Measurements from ENCODE around the gene LRMDA.
"Not testable (repeated sequence)": the region's sequence is repeated elsewhere in the genome, so short reads cannot be mapped to it uniquely, and the experiment has no call there.

The LRMDA gene

DNA sequence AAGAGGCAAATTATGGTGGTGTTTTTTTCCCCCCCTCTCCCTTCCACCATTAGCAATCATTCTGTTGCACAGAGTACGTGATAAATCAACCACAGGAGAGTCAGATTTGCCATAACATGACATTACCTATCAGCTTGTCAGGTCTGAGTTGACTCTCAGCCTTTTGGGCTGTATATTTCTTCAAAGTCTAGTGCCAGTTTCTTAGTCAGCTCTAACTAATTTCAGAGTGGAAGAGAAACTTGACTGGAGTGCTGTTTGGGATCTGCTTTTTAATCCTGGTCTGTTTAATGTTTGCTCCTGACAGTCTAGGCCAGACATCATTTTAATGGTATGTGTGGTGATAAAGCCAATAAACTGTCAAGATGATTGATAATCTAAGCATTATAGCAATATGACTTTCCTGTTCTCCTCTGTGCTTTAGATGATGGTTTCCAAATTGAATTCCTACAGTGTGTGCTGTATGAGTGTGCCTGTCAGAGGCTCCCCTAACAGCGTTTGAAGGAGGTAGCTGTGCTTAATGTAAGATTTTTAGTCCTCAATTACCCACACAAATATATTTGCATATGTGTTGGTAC, 76.9 kb downstream of the LRMDA start:
- DNase-seq (ENCODE audit: low spot score): peak; percentile 70

DNA sequence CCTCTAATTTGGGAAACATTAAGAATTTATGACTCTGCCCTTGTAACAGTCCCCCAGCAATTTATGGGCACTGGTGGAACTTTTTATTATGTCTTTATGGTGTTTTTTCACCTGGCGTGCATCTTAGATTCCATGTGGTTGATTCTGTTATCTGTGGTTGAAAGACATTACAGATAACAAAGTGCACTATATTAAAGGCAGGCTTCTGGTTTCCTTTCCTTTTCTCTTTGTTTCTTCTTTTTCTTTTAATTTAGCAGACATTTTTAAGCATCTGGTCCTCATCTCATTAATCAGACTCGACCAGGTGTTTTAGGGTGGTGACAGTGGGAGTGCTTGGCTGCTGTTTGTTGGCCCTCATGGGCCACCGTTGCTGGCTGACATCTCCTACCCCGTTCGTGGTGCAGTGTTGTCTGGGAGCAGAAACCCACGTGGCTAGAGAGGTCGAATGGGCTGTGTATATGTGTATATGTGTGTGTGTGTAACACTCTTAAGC, 77.4 kb downstream of the LRMDA start:
- DNase-seq (ENCODE audit: low spot score): no peak

DNA sequence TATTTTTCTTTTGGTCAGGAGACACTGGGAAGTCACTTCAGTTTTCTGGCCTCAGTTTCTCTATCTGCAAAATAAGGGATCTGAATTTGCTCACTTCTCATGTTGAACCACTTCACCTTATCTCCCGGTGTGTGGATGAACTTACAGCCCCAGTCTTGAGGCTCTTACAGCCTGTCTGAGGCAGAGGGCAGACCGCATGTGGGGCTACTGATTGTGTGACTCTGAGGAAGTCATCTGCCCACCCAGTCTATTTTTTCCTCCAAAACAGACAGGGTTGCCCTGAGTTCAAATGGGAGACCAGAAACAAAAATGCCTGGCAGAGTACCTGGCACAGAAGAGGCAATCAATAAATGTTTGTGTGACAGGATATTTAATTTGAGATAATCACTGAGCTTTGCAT, 78.3 kb downstream of the LRMDA start:
- DNase-seq (ENCODE audit: low spot score): no peak

DNA sequence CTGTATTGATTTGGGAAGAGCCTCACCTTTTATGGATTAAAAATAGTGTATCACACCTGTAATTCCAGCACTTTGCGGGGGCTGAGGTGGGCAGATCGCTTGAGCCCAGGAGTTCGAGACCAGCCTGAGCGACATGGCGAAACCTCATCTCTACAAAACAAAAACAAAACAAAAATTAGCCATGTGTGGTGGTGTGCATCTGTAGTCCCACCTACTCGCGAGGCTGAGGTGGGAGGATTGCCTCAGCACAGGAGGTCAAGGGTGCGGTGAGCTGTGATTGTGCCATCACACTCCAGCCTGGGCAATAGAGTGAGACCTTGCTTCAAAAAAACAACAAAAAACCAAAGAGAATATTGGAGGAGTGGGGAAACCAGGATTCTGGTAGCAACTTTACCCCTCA, 79.6 kb downstream of the LRMDA start:
- no peak for DNase-seq (ENCODE audit: low spot score)

DNA sequence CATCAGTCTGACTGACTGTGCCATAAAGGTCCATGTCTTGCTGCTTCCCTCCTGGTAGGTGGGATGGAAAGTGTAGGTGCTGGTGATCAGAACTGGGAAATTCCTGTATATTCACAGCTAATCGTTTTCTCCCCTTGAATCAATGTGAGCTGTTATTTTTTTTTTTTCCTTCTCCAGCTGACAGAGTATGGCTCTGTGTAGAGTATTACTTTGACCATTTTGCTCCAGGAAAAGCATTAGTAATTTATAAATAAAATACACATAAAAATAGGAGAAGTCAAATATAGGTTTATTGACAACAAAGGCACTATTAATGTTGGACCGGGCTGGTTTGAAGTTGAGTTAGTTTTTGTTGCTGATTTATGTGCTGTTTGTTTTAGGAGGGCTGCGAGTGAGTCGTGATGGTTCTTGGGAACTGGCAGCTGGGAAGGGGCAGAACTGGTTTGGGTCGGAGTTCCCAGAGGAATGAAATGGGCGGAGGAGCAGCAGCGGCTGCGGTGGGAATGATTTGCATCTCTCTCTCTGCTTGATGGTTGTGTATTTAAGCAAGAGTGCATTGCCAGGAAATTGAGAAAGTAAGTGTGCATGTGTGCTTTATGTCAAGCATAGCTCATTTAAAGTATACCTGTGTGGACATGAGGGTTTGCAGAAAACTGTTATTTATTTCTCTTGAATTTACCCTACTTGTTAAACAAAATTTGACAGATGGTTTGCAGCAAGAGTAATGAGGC, 80.9 kb downstream of the LRMDA start:
- no peak for DNase-seq (ENCODE audit: low spot score)

DNA sequence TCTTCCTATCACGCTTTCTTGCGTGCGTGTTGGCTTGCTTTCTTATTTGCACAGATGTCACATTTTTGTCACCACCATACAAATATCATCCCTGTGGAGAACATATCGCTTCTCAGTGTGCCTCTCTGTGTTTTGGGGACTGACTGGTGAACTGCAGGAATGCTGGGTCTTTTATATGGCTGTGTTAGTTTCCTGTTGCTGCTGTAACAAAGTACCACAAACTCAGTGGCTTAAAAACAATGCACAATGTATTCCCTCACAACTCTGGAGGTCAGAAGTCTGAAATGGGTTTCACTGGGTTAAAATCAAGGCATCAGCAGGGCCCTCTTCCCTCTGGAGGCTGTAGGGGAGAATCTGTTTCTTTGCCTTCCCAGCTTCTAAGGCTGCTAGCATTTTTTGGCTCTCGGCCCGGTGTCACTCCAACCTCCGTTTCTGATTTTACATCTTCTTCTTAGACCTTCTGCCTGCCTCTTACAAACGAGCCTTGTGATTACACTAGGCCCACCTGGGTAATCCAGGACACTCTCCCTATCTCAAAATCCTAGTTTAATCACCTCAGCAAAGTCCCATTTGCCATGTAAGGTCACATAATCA, 82.0 kb downstream of the LRMDA start:
- no peak for DNase-seq (ENCODE audit: low spot score)

DNA sequence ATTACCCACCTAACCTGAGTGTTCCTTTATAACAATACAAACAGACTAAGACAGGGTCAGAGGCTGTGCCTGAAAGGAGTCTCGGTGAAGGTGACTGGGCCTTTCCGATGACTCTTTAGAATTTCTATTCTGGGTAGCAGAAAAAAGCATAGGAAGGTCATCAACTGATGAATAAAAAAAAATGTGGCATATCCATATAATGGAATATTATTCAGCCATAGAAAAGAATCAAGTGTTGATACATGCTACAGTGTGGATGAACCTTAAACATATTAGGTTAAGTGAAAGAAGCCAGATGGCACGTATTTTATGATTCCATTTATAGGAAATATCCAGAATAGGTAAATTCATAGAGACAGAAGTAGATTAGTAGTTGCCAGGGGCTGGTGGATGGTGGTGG, 83.4 kb downstream of the LRMDA start:
- DNase-seq (ENCODE audit: low spot score): no peak

DNA sequence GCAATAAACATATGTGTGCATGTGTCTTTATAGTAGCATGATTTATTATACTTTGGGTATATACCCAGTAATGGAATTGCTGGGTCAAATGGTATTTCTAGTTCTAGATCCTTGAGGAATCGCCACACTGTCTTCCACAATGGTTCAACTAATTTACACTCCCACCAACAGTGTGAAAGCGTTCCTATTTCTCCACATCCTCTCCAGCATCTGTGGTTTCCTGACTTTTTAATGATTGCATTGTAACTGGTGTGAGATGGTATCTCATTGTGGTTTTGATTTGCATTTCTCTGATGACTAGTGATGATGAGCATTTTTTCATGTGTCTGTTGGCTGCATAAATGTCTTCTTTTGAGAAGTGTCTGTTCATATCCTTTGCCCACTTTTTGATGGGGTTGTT, 84.7 kb downstream of the LRMDA start:
- not testable (repeated sequence) for DNase-seq (ENCODE audit: low spot score)

DNA sequence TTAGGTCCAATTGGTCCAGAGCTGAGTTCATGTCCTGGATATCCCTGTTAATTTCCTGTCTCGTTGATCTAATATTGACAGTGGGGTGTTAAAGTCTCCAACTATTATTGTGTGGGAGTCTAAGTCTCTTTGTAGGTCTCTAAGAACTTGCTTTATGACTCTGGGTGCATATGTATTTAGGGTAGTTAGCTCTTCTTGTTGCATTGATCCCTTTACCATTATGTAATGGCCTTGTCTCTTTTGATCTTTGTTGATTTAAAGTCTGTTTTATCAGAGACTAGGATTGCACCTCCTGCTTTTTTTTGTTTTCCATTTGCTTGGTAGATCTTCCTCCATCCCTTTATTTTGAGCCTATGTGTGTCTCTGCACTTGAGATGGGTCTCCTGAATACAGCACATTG, 87.8 kb downstream of the LRMDA start:
- not testable (repeated sequence) for DNase-seq (ENCODE audit: low spot score)

DNA sequence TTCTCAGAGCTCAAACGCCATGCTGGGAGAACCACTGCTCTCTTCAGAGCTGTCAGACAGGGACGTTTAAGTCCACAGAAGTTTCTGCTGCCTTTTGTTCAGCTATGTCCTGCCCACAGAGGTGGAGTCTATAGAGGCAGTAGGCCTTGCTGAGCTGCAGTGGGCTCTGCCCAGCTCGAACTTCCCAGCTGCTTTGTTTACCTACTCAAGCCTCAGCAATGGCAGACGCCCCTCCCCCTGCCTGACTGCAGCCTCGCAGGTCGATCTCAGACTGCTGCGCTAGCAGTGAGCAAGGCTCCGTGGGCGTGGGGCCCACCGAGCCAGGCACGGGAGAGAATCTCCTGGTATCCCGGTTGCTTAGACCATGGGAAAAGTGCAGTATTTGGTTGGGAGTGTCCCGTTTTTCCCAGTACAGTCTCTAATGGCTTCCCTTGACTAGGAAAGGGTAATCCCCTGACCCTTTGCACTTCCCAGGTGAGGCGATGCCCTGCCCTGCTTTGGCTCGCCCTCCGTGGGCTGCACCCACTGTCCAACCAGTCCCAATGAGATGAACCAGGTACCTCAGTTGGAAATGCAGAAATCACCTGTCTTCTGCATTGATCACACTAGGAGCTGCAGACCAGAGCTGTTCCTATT, 89.9 kb downstream of the LRMDA start:
- not testable (repeated sequence) for DNase-seq (ENCODE audit: low spot score)

DNA sequence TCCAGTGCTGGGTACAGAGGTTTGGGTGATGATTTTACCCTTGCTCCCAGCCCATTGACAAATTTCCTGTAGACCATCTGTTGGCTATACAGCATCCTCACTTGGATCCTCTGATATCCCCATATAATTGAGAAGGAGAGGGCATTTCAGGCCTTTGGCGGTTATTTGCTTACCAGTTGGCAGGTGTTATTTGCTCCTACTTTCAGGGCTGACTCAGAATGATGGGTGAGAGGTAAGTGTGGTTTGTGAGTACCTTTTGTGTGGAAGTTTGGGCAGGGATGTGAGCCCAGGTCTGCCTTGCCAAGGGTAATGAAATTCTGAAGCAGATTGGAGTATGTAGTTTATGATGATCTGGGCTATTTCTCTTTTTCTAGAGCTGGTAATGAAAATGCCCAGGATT, 93.6 kb downstream of the LRMDA start:
- DNase-seq (ENCODE audit: low spot score): no peak

DNA sequence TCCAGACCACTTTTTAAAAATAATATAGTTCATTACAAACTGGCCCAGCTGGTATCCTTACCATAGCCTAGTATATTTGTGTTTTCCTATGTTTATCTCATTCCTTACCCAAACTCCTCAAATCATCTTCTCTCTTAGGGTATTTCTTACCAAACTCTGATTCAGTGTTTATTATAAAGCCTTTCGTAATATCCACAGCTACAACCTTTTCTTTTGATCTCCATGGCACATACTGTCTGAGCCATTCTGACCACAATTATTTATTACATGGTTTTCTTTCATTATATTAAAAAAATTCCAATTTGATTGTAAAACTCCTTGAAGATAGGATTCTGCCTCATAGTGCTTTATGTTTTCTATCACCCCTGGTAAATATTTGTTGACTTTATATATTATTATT, 94.2 kb downstream of the LRMDA start:
- no peak for DNase-seq (ENCODE audit: low spot score)

DNA sequence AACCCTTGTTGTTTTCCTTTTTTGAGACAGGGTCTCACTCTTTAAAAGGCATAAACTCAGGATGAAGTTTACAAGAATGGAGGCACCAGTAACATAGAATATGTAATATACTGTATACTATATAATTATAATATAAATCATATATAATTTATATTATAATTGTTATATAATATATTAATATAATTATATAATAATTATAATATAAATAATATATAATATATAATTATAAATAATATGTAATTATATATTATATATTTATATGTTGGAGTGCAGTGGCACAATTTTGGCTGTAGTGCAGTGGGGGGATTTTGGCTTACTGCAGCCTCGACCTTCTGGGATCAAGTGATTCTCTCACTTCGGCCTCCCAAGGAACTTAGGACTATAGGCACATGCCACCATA, 96.1 kb downstream of the LRMDA start:
- DNase-seq (ENCODE audit: low spot score): no peak

DNA sequence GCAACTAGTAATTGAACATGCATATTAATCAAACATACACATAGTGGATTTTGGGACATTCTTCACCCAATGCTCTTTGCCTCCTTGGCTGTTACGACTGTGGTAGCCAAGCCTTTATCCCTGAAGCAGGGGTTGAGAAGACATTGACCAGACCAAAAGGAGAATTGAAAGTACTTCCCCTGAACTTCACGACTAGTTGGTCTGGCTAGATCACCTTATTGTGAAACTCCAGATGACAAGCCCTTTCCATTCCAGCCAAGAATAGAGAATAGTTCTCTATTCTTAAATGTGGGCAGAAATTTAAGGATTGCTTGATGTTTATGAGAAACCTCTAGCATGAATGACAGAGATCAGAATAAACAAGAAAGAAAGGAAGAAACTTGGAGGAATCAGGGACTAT, 97.0 kb downstream of the LRMDA start:
- no peak for DNase-seq (ENCODE audit: low spot score)

DNA sequence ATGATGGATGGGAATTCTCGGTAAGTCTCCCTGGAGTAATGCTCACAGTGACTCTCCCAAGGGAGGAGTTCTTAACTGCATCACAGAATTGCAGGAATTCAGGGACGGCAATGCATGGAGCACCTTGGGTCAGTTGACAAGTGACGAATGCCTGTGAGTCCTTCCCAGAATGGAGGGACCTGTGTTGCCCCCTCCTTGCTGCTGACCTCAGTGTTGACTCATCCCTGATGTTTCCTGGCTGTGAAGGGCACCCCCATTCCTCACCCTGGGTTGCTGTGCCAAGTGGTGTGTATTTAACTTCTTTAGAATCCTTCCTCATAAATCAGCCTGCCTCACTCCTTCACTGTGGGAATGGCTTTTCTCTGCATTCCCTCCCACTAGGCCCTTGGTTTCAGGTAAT, 98.9 kb downstream of the LRMDA start:
- DNase-seq (ENCODE audit: low spot score): peak; percentile 47

DNA sequence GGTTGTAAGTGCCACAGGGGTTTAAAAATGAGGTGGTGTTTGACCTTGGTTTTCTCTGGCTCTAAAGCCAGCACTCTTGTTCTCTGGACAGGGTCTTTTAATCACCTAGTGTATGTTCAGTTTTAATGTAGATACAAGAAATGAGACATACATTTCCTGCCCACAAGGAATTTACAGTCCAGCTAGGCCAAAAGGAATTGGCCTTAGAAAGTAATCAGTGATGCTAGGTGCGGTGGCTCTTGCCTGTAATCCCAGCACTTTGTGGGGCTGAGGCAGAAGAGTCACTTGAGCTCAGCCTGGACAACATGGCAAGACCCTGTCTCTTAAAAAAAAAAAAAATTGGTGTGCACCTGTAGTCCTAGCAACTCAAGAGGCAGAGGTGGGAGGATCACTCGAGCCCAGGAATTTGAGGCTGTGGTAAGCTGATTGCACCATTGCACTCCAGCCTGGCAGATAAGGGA, 100.2 kb downstream of the LRMDA start:
- DNase-seq (ENCODE audit: low spot score): no peak

DNA sequence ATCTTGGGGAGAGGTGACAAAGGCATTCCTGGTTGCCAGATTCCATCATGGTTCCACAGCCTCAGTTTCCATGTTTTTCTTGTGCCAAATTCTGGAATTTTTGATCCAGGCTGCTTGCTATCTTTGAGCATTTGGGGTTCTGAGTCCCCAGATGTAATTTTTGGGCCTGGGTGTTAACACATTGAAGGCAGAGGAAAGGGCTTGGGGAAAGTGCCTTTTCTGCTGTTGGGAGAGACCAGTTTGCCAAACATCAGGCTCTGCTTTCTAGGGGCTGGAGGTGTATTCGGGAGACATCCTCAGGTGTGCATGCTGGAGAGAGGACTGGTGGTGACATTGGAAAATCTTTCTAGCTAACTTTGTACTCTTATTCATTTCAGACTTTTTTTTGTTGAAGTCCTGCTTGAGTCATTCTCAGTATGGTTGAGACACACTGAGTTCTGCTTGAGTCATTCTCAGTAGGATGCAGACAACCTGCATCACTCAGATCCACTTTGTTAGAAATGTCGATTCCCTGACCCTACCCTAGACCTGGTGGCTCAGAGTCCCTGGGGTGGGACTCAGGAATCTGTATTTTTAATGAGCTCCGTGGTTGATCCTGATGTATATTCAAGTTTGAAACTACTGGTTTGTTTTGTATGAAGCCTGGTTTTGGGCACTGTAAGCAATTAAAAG, 101.0 kb downstream of the LRMDA start:
- DNase-seq (ENCODE audit: low spot score): peak; percentile 62

DNA sequence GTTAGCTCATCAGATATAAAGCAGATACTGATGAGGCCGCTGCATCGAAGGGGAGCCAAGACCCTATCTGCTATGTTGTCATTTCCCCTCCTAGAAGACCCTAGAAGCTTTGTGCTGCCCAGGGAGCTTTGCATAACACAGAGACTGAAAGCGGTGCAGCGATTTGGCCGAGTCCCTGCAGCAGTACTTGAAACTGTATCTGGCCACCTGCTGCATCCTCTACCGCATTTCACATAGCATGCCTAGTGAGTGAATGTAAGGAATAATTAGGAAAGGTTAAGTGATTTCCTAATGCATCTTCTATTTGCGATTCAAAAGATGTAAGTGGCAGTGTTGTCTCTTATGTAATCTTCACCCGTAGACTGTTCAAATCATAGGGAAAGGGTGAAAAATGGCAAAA, 106.7 kb downstream of the LRMDA start:
- no peak for DNase-seq (ENCODE audit: low spot score)

DNA sequence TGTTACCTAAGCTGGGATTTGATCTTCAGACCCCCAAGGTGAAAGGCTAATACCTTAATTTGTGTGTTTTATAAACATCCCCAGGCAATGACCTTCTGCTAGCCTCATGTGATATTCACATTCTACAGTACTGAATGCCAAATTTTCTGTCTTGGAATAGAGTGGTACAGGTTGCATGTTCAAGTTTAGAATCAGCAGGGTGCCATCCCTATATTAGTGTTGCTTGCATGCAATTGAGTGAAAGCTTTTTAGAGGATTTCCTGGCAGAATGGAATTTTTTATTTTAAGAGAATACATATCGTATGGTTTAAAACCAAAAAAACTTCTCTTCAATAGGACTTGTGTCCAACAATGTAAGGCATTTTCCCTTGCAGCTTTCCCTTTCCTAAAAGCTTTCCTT, 107.3 kb downstream of the LRMDA start:
- no peak for DNase-seq (ENCODE audit: low spot score)

DNA sequence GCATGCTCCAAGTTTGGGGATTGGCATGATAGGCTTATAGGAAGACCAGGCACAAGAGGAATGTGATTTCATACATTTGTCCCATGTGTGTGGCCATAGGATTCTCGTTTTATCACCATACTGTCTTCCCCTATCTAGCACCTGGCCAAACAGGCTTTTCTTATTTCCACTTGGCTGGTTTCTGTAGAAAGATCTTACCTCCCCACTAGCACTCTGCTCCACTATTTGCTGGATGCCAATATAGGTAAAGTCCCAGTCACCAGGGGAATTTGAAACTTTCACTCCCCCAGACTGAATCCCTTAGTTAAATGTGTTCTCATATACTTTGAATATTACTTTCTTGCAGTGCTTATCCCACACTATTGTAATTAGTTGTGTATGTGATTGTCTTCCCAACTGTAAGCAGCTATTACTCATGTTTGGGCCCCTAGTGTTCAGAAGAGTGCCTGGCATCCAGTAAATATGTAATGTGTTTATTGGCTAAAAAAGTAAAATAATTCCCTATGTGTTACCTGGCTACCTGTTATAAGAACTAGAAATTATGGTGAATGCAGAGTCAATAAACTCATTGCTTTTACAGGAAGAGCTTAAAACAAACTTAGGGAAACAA, 109.0 kb downstream of the LRMDA start:
- no peak for DNase-seq (ENCODE audit: low spot score)

DNA sequence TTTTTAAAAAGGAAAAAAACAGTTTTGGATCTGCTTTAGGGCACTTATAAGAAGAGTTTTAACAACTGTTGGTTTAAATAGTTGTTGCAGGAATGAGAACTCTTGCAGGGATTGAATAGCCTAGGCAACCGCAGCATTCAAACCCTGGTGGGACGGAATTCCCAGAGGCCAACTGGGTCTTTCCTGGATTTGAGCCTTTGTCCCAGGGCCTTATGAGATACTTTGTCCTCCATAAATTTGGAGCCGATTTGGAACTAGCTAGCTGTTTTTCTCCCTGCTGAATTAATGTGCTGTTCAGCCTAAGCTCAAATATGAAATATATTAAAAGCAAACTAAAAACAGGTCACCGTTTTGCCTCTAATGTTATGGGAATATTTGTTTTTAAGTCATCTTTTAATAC, 109.6 kb downstream of the LRMDA start:
- no peak for DNase-seq (ENCODE audit: low spot score)

DNA sequence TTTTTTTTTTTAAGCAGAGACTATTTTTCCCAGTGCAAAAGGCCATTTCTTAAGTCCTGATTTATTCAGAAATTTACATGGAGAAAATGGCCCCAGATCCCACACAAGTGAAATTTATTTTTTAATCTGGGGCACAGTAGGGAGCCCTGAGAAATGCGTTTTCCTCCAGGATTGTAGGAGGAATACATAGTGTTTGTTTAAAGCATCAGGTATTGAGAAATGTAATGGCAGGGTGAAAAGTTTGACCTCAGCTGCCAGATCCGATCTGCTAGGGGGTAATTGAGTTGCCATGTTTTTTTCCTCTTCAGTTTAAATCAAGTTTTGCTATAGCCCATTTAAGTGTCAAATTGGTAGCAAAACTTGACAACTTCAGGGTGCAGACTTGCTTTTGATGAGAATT, 110.0 kb downstream of the LRMDA start:
- no peak for DNase-seq (ENCODE audit: low spot score)
